Esophagus muscularis mucosa (tissue), 4 donors: Measurements from ENCODE around the gene HENMT1. TPM values are rescaled to one million over a fixed set of nuclear protein-coding genes. Genes with fewer than 3 reads are reported as not detected.
"Not testable (repeated sequence)": the region's sequence is repeated elsewhere in the genome, so short reads cannot be mapped to it uniquely, and the experiment has no call there.

Experiments
- DNase-seq: peaks from one replicate; pipeline ENCODE4 v3.0.0-alpha.2; 2017; ENCODE audit errors: extremely low spot score
- H3K27ac ChIP-seq, 4 donors: fragments of 200-600 bp; sonication (generic); replicated peaks in 1 of 4; 1 replicate in 3 of 4; 2 replicates in 1 of 4; pipeline ENCODE4 v1.5.1; 2016 to 2019; ENCODE audit warnings: mild to moderate bottlenecking in 1 of 4
- H3K27me3 ChIP-seq, 4 donors: fragments of 200-600 bp; sonication (generic); one replicate each; pipeline versions ENCODE4 v1.5.1 to v1.6.0; 2016 to 2019
- H3K36me3 ChIP-seq, 4 donors: fragments of 200-600 bp; sonication (generic); one replicate each; pipeline ENCODE4 v1.5.1; 2016 to 2019
- H3K4me1 ChIP-seq, 4 donors: fragments of 200-600 bp; sonication (generic); one replicate each; pipeline ENCODE4 v1.5.1; 2016 to 2019
- H3K4me3 ChIP-seq, 4 donors: fragments of 200-600 bp; sonication (generic); 1 replicate in 2 of 4; 2 replicates in 2 of 4; pipeline ENCODE4 v1.5.1; 2016 to 2019; ENCODE audit warnings: mild to moderate bottlenecking in 4 of 4, moderate library complexity in 1 of 4
- H3K9me3 ChIP-seq, 4 donors: fragments of 200-600 bp; sonication (generic); 1 replicate in 3 of 4; 2 replicates in 1 of 4; pipeline ENCODE4 v1.5.1; 2016 to 2019
- EP300 ChIP-seq: sonication (generic); formaldehyde crosslinking; IDR thresholded peaks from one replicate; pipeline ENCODE4 v1.6.1; 2017; ENCODE audit warnings: antibody characterized with exemption
- POLR2A ChIP-seq: fragments of 450-650 bp; IDR thresholded peaks from one replicate; pipeline ENCODE4 v1.6.1; 2017; ENCODE audit warnings: antibody characterized with exemption, moderate library complexity, mild to moderate bottlenecking, low read depth
- POLR2AphosphoS5 ChIP-seq, 2 donors: sonication (generic); formaldehyde crosslinking; IDR thresholded peaks; one replicate each; pipeline ENCODE4 v1.6.1; 2017; ENCODE audit warnings: antibody characterized with exemption in 2 of 2
- WGBS: methylation state at CpG from one replicate; pipeline ENCODE4 v1.1.5; 2018; 5-methylcytosine and 5-hydroxymethylcytosine counted together
- intact Hi-C: fragments of 100-400 bp; cut with DNase I; formaldehyde crosslinking; loops from one replicate; pipeline ENCODE4 v1.15.1; 2023
- total RNA-seq, 4 donors: library from RNA; depleted of rRNA; stranded (reverse); fragments of >200 nt; gene quantifications; one replicate each; pipeline versions ENCODE4 v1.1.0 to v1.2.1, GENCODE V29; 2016
- TF ChIP-seq, protein P1 (sequence below), 3 experiments: fragments of 200-600 bp in 2 of 3; fragments of 450-650 bp in 1 of 3; sonication (generic) in 2 of 3; IDR thresholded peaks; one replicate each; pipeline ENCODE4 v1.5.1; 2017 to 2019; ENCODE audit warnings: antibody characterized with exemption in 3 of 3, mild to moderate bottlenecking in 2 of 3, moderate library complexity in 1 of 3

The HENMT1 gene
- total RNA-seq, 4 donors from 2014 or later: 0.83 to 3.8 (median 2.3) TPM

DNA sequence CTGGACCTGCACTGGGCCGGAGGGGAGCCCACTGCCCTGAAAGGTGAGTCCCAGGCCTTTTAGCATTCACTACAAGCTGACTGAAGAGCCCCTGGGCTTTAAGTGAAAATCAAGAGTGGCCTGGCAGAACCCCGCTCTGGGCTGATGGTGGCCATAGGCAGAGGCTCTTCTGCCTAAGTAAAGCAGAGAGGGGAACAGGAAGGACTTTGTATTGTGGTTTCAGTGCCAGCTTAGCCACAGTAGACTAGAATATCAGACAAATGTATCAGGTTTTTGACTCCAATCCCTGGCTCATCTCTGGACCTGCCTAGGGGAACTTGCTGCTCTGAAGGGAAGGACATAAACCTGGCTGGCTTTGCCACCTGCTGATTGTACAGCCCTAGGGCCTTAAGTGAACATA is 10.2 kb upstream of the HENMT1 start:
- Histone ChIP-seq H3K4me3 (no peak overlapping the region), H3K27ac (no peak overlapping the region), H3K9me3 (no peaks in the 10 kb centered on the region), H3K4me1 (no peaks in the 10 kb centered on the region), H3K27me3 (no peaks in the 10 kb centered on the region), H3K36me3 (no peaks in the 10 kb centered on the region)
- 93% methylated on average over 2 of the region's 2 CpGs for WGBS
- TF ChIP-seq, protein P1, sequence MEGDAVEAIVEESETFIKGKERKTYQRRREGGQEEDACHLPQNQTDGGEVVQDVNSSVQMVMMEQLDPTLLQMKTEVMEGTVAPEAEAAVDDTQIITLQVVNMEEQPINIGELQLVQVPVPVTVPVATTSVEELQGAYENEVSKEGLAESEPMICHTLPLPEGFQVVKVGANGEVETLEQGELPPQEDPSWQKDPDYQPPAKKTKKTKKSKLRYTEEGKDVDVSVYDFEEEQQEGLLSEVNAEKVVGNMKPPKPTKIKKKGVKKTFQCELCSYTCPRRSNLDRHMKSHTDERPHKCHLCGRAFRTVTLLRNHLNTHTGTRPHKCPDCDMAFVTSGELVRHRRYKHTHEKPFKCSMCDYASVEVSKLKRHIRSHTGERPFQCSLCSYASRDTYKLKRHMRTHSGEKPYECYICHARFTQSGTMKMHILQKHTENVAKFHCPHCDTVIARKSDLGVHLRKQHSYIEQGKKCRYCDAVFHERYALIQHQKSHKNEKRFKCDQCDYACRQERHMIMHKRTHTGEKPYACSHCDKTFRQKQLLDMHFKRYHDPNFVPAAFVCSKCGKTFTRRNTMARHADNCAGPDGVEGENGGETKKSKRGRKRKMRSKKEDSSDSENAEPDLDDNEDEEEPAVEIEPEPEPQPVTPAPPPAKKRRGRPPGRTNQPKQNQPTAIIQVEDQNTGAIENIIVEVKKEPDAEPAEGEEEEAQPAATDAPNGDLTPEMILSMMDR (IDR thresholded peaks at IDR 0.05): no peak
- TF ChIP-seq EP300: no peak
- intact Hi-C loops: no loop called here
- DNase-seq: no peak

DNA sequence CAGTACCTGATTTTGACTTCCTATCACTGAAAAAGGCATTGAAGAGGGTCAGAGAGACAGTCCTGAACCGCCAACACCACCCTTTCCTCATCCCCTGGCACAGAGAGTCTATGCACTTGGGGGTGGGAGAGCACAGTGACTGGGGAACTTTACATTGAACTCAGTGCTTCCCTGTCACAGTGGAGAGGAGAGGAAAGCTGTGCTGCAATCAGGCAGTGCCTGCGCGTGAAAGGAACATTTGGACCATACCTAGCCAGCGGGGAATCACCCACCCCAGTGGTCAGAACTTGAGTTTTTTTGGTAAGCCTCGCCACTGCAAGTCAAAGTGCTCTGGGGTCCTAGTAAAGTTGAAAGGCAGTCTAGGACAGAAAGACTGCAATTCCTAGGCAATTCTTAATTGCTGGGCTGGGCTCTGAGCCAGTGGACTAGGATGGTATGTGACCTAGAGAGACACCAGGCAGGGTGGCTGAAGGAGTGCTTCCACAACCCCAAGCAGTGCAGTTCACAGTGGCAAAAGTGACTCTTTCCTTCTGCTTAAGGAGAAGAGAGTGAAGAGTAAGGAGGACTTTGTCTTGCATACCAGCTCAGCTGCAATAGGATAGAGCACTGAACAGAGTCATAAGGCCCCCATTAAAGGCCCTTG is 9.4 kb upstream of the HENMT1 start:
- no peak overlapping the region for H3K27ac ChIP-seq
- H3K9me3 ChIP-seq: no peaks in the 10 kb centered on the region
- no peaks in the 10 kb centered on the region for H3K36me3 ChIP-seq
- TF ChIP-seq, protein P1 (IDR thresholded peaks at IDR 0.05): no peak
- TF ChIP-seq EP300 (no peak), POLR2AphosphoS5 (IDR thresholded peaks at IDR 0.05) (no peak), POLR2A (no peak)
- H3K27me3 ChIP-seq: no peaks in the 10 kb centered on the region
- H3K4me1 ChIP-seq: no peaks in the 10 kb centered on the region
- no peak for DNase-seq
- intact Hi-C loops: no loop called here
- 88% methylated on average over 4 of the region's 5 CpGs for WGBS
- H3K4me3 ChIP-seq: no peak overlapping the region

DNA sequence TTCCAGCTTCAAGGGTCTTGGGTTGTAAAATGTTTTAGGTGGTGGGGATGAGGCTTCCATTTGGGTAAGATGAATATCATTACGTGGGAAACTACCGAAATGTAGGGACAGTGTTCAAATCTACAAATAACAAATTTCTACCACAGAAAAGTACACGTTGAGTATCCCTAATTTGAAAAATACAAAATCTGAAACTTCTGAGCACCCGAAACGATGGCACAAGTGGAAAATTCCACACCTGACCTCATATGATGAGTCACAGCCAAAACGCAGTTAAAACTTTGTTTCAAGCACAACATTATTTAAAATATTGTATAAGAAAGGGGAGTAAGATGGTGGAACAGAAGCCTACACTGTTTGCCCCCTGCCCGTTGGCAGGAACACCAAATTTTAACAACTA is 8.8 kb upstream of the HENMT1 start:
- Histone ChIP-seq H3K27me3 (no peaks in the 10 kb centered on the region), H3K27ac (no peak overlapping the region), H3K4me1 (no peaks in the 10 kb centered on the region), H3K36me3 (no peaks in the 10 kb centered on the region), H3K9me3 (no peaks in the 10 kb centered on the region), H3K4me3 (no peak overlapping the region)
- TF ChIP-seq, protein P1 (IDR thresholded peaks at IDR 0.05): no peak
- TF ChIP-seq EP300 (no peak), POLR2AphosphoS5 (IDR thresholded peaks at IDR 0.05) (no peak), POLR2A (no peak)
- DNase-seq: no peak
- intact Hi-C loops: no loop called here
- 78% methylated on average over 7 of the region's 7 CpGs for WGBS

DNA sequence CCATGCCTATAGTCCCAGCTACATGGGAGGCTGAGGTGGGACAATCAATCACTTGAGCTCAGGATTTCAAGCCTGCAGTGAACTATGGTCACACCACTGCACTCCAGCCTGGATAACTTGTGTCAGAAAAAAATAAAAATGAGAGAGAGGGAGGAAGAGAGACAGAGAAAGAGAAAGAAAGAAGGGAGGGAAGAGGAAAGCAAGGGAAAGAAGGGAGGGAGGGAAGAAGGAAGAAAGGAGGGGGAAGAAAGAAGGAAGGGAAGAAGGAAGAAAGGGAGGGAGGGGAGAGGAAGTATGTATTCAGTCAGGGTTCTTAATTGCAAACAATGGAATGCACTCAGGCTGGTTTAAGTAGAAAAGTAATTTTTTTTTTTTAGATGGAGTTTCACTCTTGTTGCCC is 7.9 kb upstream of the HENMT1 start:
- Histone ChIP-seq H3K27me3 (no peaks in the 10 kb centered on the region), H3K27ac (no peak overlapping the region), H3K4me1 (no peaks in the 10 kb centered on the region), H3K9me3 (no peaks in the 10 kb centered on the region), H3K4me3 (no peak overlapping the region), H3K36me3 (no peaks in the 10 kb centered on the region)
- no peak for DNase-seq
- no peak for TF ChIP-seq POLR2A
- intact Hi-C loops: no loop called here

DNA sequence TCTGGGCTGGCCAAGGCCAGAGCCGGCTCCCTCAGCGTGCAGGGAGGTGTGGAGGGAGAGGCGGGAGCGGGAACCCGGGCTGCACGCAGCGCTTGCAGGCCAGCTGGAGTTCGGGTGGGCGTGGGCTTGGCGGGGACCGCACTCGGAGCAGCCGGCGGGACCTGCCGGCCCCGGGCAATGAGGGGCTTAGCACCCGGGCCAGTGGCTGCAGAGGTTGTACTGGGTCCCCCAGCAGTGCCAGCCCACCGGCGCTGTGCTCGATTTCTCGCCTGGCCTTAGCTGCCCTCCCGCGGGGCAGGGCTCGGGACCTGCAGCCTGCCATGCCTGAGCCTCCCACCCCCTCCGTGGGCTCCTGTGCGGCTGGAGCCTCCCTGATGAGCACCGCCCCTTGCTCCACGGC is 6.5 kb upstream of the HENMT1 start:
- H3K36me3 ChIP-seq, DNase-seq, H3K4me3 ChIP-seq, H3K27me3 ChIP-seq, H3K27ac ChIP-seq, intact Hi-C loops, H3K4me1 ChIP-seq, H3K9me3 ChIP-seq: not testable (repeated sequence)
- WGBS: 94% methylated on average over 25 of the region's 28 CpGs

DNA sequence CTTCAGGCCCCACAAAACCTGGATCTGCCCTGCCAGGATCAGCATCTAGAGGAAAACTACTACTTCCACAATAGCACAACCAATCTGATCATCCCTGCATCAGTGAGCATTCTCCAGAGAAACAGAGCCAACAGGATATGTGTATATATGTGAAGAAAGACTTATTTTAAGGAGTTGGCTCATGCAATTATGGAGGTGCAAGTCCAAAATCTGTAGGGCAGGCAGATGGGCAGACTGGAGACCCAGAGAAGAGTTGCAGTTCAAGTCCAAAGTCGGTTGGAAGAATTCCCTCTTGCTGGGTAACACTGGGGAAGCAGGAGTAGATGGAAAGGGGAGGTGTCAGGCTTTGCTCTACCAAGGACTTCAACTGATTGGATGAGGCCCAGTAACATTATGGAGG is 4.9 kb upstream of the HENMT1 start:
- Histone ChIP-seq H3K27ac (no peak overlapping the region), H3K27me3 (no peaks in the 10 kb centered on the region), H3K36me3 (no peaks in the 10 kb centered on the region), H3K4me3 (no peak overlapping the region), H3K4me1 (peaks cover 5 to 14% (median 8%) of the 10 kb centered on the region in 4 donors), H3K9me3 (no peaks in the 10 kb centered on the region)
- WGBS: 94% methylated on average over 1 of the region's 1 CpG
- TF ChIP-seq POLR2AphosphoS5 (IDR thresholded peaks at IDR 0.05): no peak
- TF ChIP-seq, protein P1 (IDR thresholded peaks at IDR 0.05): no peak
- no peak for DNase-seq
- intact Hi-C loops: no loop called here
